ENCODE results near the gene GRPEL1.

DNA sequence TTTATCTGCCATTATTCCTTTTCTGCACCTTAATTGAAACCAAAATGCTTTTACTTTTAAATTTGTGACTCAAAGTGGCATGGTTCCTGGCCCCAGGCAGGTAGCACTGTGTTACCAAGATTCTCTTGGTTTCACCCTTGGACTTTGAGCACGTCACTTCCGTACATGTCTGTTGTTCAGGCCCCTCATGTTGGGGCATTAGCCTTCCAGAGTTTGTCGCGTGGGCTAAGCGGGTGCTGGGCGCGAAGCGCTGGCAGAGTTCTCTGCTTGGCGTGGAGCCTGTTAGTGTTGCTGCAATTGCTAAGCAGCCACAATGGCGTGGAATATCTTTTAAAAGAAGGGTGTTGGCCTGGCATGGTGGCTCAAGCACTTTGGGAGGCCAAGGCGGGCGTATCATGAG lies 38.7 kb downstream of the GRPEL1 start:
- TF ChIP-seq ZNF274 (IDR thresholded peaks at IDR 0.05; ENCODE audit: borderline replicate concordance, low read depth, low read length) (no peak), POLR2A (conservative IDR thresholded peaks at IDR 0.05) (no peak), CBX2 (IDR thresholded peaks at IDR 0.05; ENCODE audit: insufficient read depth, low read length, poor library complexity, severe bottlenecking) (no peak), RAD21 (CRISPR knock-in tag; conservative IDR thresholded peaks at IDR 0.05 in 1 of 2, IDR thresholded peaks at IDR 0.05 in 1 of 2) (no peak), EP300 (IDR thresholded peaks at IDR 0.05; ENCODE audit: low read length) (no peak), RFX5 (IDR thresholded peaks at IDR 0.05; ENCODE audit: low read depth, low read length) (no peak), PHF8 (IDR thresholded peaks at IDR 0.05; ENCODE audit: borderline replicate concordance, low read length) (no peak), ZBTB7A (IDR thresholded peaks at IDR 0.05; ENCODE audit: borderline replicate concordance, control insufficient read depth, low read depth, low read length) (no peak), ZNF444 (CRISPR knock-in tag; IDR thresholded peaks at IDR 0.05) (no peak), ATF7 (IDR thresholded peaks at IDR 0.05) (no peak), RHOXF2B (CRISPR knock-in tag; conservative IDR thresholded peaks at IDR 0.05) (no peak), SMC3 (conservative IDR thresholded peaks at IDR 0.05; ENCODE audit: insufficient read depth, low read depth, low read length) (no peak)
- TF ChIP-seq, protein P1, sequence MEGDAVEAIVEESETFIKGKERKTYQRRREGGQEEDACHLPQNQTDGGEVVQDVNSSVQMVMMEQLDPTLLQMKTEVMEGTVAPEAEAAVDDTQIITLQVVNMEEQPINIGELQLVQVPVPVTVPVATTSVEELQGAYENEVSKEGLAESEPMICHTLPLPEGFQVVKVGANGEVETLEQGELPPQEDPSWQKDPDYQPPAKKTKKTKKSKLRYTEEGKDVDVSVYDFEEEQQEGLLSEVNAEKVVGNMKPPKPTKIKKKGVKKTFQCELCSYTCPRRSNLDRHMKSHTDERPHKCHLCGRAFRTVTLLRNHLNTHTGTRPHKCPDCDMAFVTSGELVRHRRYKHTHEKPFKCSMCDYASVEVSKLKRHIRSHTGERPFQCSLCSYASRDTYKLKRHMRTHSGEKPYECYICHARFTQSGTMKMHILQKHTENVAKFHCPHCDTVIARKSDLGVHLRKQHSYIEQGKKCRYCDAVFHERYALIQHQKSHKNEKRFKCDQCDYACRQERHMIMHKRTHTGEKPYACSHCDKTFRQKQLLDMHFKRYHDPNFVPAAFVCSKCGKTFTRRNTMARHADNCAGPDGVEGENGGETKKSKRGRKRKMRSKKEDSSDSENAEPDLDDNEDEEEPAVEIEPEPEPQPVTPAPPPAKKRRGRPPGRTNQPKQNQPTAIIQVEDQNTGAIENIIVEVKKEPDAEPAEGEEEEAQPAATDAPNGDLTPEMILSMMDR (IDR thresholded peaks at IDR 0.05 in 2 of 3, conservative IDR thresholded peaks at IDR 0.05 in 1 of 3; ENCODE audit: insufficient read depth in 2 of 3, low read depth in 1 of 3, low read length in 3 of 3) = no peak

All from K562 (cell line).